Naive thymus-derived CD4-positive, alpha-beta T cell (primary cell): ENCODE results near the gene TSSK1B. TPM values are rescaled to one million over a fixed set of nuclear protein-coding genes. Genes with fewer than 3 reads are reported as not detected.

Experiments
- ATAC-seq: fragments of 150-1000 bp; cut with Tn5 transposase; 2 replicates; pipeline ENCODE4 v1.10.0; 2021; ENCODE audit warnings: mild to moderate bottlenecking, moderate library complexity
- CTCF ChIA-PET: fragments of 350-600 bp; sonication (Branson Sonifier 250); formaldehyde crosslinking; loops from one replicate; lab custom pipeline; 2021; ENCODE audit warnings: antibody characterized with exemption; lab: Charles Lee
- POLR2A ChIA-PET: fragments of 350-600 bp; sonication (Branson Sonifier 250); formaldehyde crosslinking; loops from one replicate; lab custom pipeline; 2021; ENCODE audit warnings: antibody characterized with exemption, inconsistent platforms; lab: Charles Lee
- DNase-seq, 9 donors: peaks; one replicate each; pipeline versions ENCODE4 v3.0.0 to v3.0.0-alpha.2; 2020 to 2022; ENCODE audit warnings: mixed read lengths in 1 of 9
- H3K27ac ChIP-seq: one replicate; pipeline ENCODE4 v1.7.0; 2013; ENCODE audit warnings: mild to moderate bottlenecking, low read depth, low read length, moderate library complexity
- H3K27me3 ChIP-seq, 2 donors: one replicate each; pipeline ENCODE4 v1.7.0; 2013; ENCODE audit warnings: low read length in 2 of 2, mild to moderate bottlenecking in 2 of 2, moderate library complexity in 2 of 2; ENCODE audit not compliant: control insufficient read depth in 2 of 2, insufficient read depth in 2 of 2
- H3K36me3 ChIP-seq, 3 experiments: 1 replicate in 2 of 3; 2 replicates in 1 of 3; pipeline ENCODE4 v1.7.0; 2013; ENCODE audit warnings: low read length in 3 of 3, mild to moderate bottlenecking in 3 of 3, moderate library complexity in 1 of 3; ENCODE audit not compliant: insufficient read depth in 3 of 3, control insufficient read depth in 2 of 3
- H3K4me1 ChIP-seq, 2 donors: one replicate each; pipeline ENCODE4 v1.7.0; 2013; ENCODE audit warnings: low read length in 2 of 2, mild to moderate bottlenecking in 2 of 2, moderate library complexity in 1 of 2; ENCODE audit not compliant: control insufficient read depth in 2 of 2, insufficient read depth in 2 of 2
- H3K4me3 ChIP-seq: 2 replicates; pipeline ENCODE4 v1.7.0; 2013; ENCODE audit warnings: mild to moderate bottlenecking, low read length
- H3K9me3 ChIP-seq, 3 experiments: 1 replicate in 2 of 3; 2 replicates in 1 of 3; pipeline ENCODE4 v1.7.0; 2013; ENCODE audit warnings: low read length in 3 of 3; ENCODE audit not compliant: control insufficient read depth in 2 of 3
- H3K27ac Mint-ChIP-seq, 9 donors: one replicate each; pipeline ENCODE4 v1.8.0; 2020 to 2022; ENCODE audit warnings: mixed read lengths in 9 of 9, mild to moderate bottlenecking in 8 of 9, moderate library complexity in 5 of 9, inconsistent platforms in 2 of 9
- H3K27me3 Mint-ChIP-seq, 5 donors: one replicate each; pipeline ENCODE4 v1.8.0; 2021 to 2022; ENCODE audit warnings: mixed read lengths in 5 of 5, mild to moderate bottlenecking in 1 of 5
- H3K36me3 Mint-ChIP-seq, 5 donors: one replicate each; pipeline ENCODE4 v1.8.0; 2020 to 2022; ENCODE audit warnings: mixed read lengths in 5 of 5, mild to moderate bottlenecking in 3 of 5, inconsistent platforms in 1 of 5
- H3K4me1 Mint-ChIP-seq, 7 donors: one replicate each; pipeline ENCODE4 v1.8.0; 2020 to 2022; ENCODE audit warnings: mixed read lengths in 7 of 7, mild to moderate bottlenecking in 3 of 7, inconsistent platforms in 1 of 7
- H3K4me3 Mint-ChIP-seq, 10 donors: one replicate each; pipeline ENCODE4 v1.8.0; 2020 to 2022; ENCODE audit warnings: mild to moderate bottlenecking in 10 of 10, mixed read lengths in 10 of 10, moderate library complexity in 6 of 10, inconsistent platforms in 2 of 10
- H3K9me3 Mint-ChIP-seq, 11 donors: one replicate each; pipeline ENCODE4 v1.8.0; 2020 to 2022; ENCODE audit warnings: mixed read lengths in 11 of 11, mild to moderate bottlenecking in 4 of 11, inconsistent platforms in 1 of 11, moderate library complexity in 1 of 11
- intact Hi-C, 2 donors: fragments of 100-400 bp; cut with micrococcal nuclease; formaldehyde crosslinking; loops; one replicate each; pipeline ENCODE4 v1.15.1; 2023
- polyA plus RNA-seq, 2 donors: library from polyadenylated mRNA; unstranded; fragments of 300-500 nt; fragmentation: Illumina TruSeq; gene quantifications; one replicate each; pipeline ENCODE4 v1.2.3, GENCODE V29; 2021
- total RNA-seq, 6 experiments: library from RNA in 5 of 6; stranded (reverse) in 5 of 6; gene quantifications; 1 replicate in 5 of 6; 2 replicates in 1 of 6; pipeline ENCODE4 v1.2.3 and lab custom pipeline; 2021 to 2026

TSSK1B gene
- total and polyA plus RNA-seq, 7 experiments from 2014 or later = not detected

GRCh38 chr5:113446358-113446927 is 11.7 kb upstream of the TSSK1B start:
- intact Hi-C loops = no loop called here
- Histone ChIP-seq H3K27ac (no peak overlapping the region), H3K9me3 (no peaks in the 10 kb centered on the region), H3K36me3 (no peaks in the 10 kb centered on the region), H3K4me1 (no peaks in the 10 kb centered on the region), H3K27me3 (peaks cover 0 to 3% of the 10 kb centered on the region in 2 donors), H3K4me3 (no peak overlapping the region)
- DNase-seq = no peak
- CTCF ChIA-PET = no interaction called here
- Mint-ChIP-seq H3K4me1 (peaks cover 0 to 10% (median 6%) of the 10 kb centered on the region in 7 donors), H3K4me3 (no peak overlapping the region), H3K36me3 (no peaks in the 10 kb centered on the region), H3K27me3 (peaks cover 11 to 45% (median 43%) of the 10 kb centered on the region in 5 donors), H3K9me3 (peaks cover 0 to 17% (median 2%) of the 10 kb centered on the region in 11 donors), H3K27ac (no peak overlapping the region)
- POLR2A ChIA-PET = no interaction called here
- ATAC-seq = no peak

GRCh38 chr5:113437111-113437510 is 2.3 kb upstream of the TSSK1B start:
- H3K36me3 Mint-ChIP-seq = no peaks in the 10 kb centered on the region
- Histone ChIP-seq H3K4me1 (no peaks in the 10 kb centered on the region), H3K36me3 (no peaks in the 10 kb centered on the region), H3K27ac (no peak overlapping the region), H3K9me3 (no peaks in the 10 kb centered on the region), H3K27me3 (no peaks in the 10 kb centered on the region), H3K4me3 (no peak overlapping the region)
- no peak overlapping the region for H3K27ac Mint-ChIP-seq
- no peak overlapping the region for H3K4me3 Mint-ChIP-seq
- ChIA-PET CTCF (no interaction called here), POLR2A (no interaction called here)
- H3K27me3 Mint-ChIP-seq = peaks cover 6 to 31% (median 9%) of the 10 kb centered on the region in 5 donors
- H3K9me3 Mint-ChIP-seq = peaks cover 0 to 1% (median 0%) of the 10 kb centered on the region in 11 donors
- intact Hi-C loops = no loop called here
- no peak for DNase-seq
- no peak for ATAC-seq
- peaks cover 0 to 3% (median 0%) of the 10 kb centered on the region in 7 donors for H3K4me1 Mint-ChIP-seq

- Histone ChIP-seq H3K27ac (no peak overlapping the region), H3K4me1 (no peaks in the 10 kb centered on the region), H3K9me3 (no peaks in the 10 kb centered on the region), H3K36me3 (no peaks in the 10 kb centered on the region), H3K27me3 (no peaks in the 10 kb centered on the region), H3K4me3 (no peak overlapping the region)
- no peaks in the 10 kb centered on the region for H3K36me3 Mint-ChIP-seq
- DNase-seq (no peak), ATAC-seq (no peak)
- H3K4me1 Mint-ChIP-seq = peaks cover 0 to 3% (median 0%) of the 10 kb centered on the region in 7 donors
- ChIA-PET POLR2A (no interaction called here), CTCF (no interaction called here)
- H3K9me3 Mint-ChIP-seq = no peaks in the 10 kb centered on the region
- peaks cover 1 to 24% (median 6%) of the 10 kb centered on the region in 5 donors for H3K27me3 Mint-ChIP-seq
- intact Hi-C loops = no loop called here
- no peak overlapping the region for H3K4me3 Mint-ChIP-seq
- H3K27ac Mint-ChIP-seq = no peak overlapping the region
Measured at GRCh38 chr5:113435575-113435974, 786 bp upstream of the TSSK1B start.

DNA sequence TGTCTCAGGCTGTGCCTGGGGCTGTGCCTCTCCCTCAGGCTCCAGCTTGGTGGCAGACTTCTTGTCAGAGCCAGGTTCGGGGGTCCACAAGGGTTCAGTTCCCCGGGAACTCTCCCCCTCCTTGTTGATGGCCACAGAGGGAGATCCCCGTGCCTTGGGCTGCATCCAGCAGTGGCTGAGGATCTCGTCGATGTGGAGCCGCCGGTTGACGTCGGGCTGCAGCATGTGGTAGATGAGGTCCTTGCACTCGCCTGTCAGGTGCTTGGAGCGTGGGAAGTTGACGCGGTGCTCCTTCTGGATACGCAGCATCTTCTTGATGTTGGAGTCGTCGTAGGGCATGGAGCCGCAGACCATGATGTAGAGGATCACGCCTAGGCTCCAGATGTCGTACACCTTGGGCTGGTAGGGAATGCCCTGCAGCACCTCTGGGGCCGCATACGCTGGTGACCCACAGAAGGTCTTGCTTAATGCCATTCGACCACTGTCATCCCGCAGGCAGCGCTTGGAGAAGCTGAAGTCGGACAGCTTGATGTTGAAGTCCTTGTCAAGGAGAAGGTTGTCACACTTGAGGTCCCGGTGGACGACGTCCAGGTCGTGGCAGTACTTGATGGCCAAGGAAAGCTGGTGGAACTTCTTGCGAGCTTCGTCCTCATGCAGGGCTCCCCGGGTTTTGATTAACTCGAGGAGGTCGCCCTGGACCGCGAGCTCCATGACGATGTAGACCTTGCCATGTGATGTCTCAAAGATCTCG is 752 bp downstream of the TSSK1B start:
- ATAC-seq (no peak), DNase-seq (no peak)
- H3K4me3 Mint-ChIP-seq = no peak overlapping the region
- H3K27me3 Mint-ChIP-seq = peaks cover 0 to 20% (median under 1%) of the 10 kb centered on the region in 5 donors
- ChIA-PET POLR2A (no interaction called here), CTCF (no interaction called here)
- intact Hi-C loops = no loop called here
- no peaks in the 10 kb centered on the region for H3K27me3 ChIP-seq
- no peaks in the 10 kb centered on the region for H3K9me3 Mint-ChIP-seq
- H3K27ac Mint-ChIP-seq = no peak overlapping the region
- H3K36me3 Mint-ChIP-seq = no peaks in the 10 kb centered on the region
- no peak overlapping the region for H3K27ac ChIP-seq
- H3K4me3 ChIP-seq = no peak overlapping the region
- H3K36me3 ChIP-seq = no peaks in the 10 kb centered on the region
- no peaks in the 10 kb centered on the region for H3K4me1 ChIP-seq
- peaks cover 0 to 3% (median 0%) of the 10 kb centered on the region in 7 donors for H3K4me1 Mint-ChIP-seq
- H3K9me3 ChIP-seq = no peaks in the 10 kb centered on the region

- intact Hi-C loops = no loop called here
- no peaks in the 10 kb centered on the region for H3K36me3 Mint-ChIP-seq
- H3K27me3 Mint-ChIP-seq = peaks cover 0 to 20% (median 0%) of the 10 kb centered on the region in 5 donors
- H3K4me1 Mint-ChIP-seq = peaks cover 0 to 3% (median 0%) of the 10 kb centered on the region in 7 donors
- H3K4me3 Mint-ChIP-seq = no peak overlapping the region
- no peak overlapping the region for H3K4me3 ChIP-seq
- ATAC-seq = no peak
- no peak overlapping the region for H3K27ac ChIP-seq
- no peaks in the 10 kb centered on the region for H3K9me3 ChIP-seq
- ChIA-PET CTCF (no interaction called here), POLR2A (no interaction called here)
- H3K9me3 Mint-ChIP-seq = no peaks in the 10 kb centered on the region
- no peak overlapping the region for H3K27ac Mint-ChIP-seq
- H3K27me3 ChIP-seq = no peaks in the 10 kb centered on the region
- H3K4me1 ChIP-seq = no peaks in the 10 kb centered on the region
- no peaks in the 10 kb centered on the region for H3K36me3 ChIP-seq
- no peak for DNase-seq
Measured at GRCh38 chr5:113433071-113433470, 1.7 kb downstream of the TSSK1B start.

DNA sequence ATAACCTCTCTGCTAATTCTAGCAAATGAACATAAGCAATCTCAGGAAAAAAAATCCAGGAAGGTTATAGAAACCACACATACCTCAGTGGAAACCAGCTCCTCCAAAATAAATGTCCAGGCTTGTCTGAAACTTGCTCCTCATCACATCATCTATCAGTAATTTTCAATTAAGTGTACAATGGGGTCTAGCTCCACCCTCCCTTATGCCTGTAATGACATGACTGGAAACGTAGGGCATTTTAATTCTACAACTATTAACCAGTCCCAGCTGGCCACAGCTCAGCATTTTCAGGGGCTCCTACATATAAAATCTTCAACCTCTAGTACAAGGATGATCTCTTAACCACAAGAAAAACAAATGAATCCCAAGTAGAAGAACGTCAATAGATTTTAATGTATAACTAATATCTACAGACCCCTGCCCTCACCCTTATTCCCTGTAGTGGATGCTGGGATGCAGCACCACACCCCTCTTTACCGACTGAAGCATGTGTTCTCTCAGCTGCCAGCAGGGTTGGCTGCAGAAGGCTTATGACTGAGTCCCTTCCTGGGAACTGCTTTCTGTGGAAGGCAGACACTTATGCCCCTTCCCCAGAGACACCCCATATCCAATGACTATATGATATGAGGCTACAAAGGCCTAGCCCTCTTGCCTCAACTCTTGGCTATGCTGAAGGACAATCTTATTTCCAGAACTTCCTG is 6.8 kb downstream of the TSSK1B start:
- POLR2A ChIA-PET = no interaction called here

More for the DNA sequence above, 6.8 kb downstream of the TSSK1B start:
- Mint-ChIP-seq H3K4me1 (no peaks in the 10 kb centered on the region), H3K27ac (no peak overlapping the region), H3K36me3 (no peaks in the 10 kb centered on the region), H3K9me3 (no peaks in the 10 kb centered on the region), H3K27me3 (peaks cover 0 to 4% (median 0%) of the 10 kb centered on the region in 5 donors), H3K4me3 (no peak overlapping the region)
- H3K4me3 ChIP-seq = no peak overlapping the region
- no peak overlapping the region for H3K27ac ChIP-seq
- no peaks in the 10 kb centered on the region for H3K4me1 ChIP-seq
- intact Hi-C loops = no loop called here
- H3K9me3 ChIP-seq = no peaks in the 10 kb centered on the region
- no peaks in the 10 kb centered on the region for H3K27me3 ChIP-seq
- DNase-seq (no peak), ATAC-seq (no peak)
- no peaks in the 10 kb centered on the region for H3K36me3 ChIP-seq
- CTCF ChIA-PET = no interaction called here
